ENCODE results near the gene FMN2.

GRCh38 chr1:240475832-240476231 lies 384.1 kb downstream of the FMN2 start:
- TF ChIP-seq CTCF (IDR thresholded peaks at IDR 0.05; ENCODE audit: low read depth, low read length): no peak
- TF ChIP-seq EZH2phosphoT487 (IDR thresholded peaks at IDR 0.05; ENCODE audit: low read depth): no peak
